Omental fat pad (tissue), 4 donors: Measurements from ENCODE around the gene CASP6. TPM values are rescaled to one million over a fixed set of nuclear protein-coding genes. Genes with fewer than 3 reads are reported as not detected.

Source experiments
- ATAC-seq: fragments of 150-250 bp; one replicate; pipeline ENCODE4 v1.9.1; 2016; ENCODE audit warnings: mild to moderate bottlenecking, moderate library complexity; ENCODE audit not compliant: low FRiP score
- DNase-seq: peaks from one replicate; pipeline ENCODE4 v3.0.0-alpha.2; 2019; ENCODE audit warnings: low spot score
- small RNA-seq: library from RNA; depleted of rRNA; stranded (forward); fragments of <200 nt; gene quantifications from one replicate; pipeline ENCODE3, GENCODE V24; 2016
- total RNA-seq, 4 donors: library from RNA; depleted of rRNA; stranded (reverse); fragments of >200 nt; gene quantifications; one replicate each; pipeline ENCODE4 v1.1.0, GENCODE V29; 2016
- TF ChIP-seq, protein P1 (sequence below), 3 donors: fragments of 450-650 bp; IDR thresholded peaks; one replicate each; pipeline ENCODE4 v1.5.1; 2016 to 2017; ENCODE audit warnings: antibody characterized with exemption in 3 of 3, mild to moderate bottlenecking in 3 of 3, moderate library complexity in 2 of 3

The CASP6 gene
- total RNA-seq, 4 donors from 2014 or later: 9.4 to 24.8 (median 15.7) TPM

DNA sequence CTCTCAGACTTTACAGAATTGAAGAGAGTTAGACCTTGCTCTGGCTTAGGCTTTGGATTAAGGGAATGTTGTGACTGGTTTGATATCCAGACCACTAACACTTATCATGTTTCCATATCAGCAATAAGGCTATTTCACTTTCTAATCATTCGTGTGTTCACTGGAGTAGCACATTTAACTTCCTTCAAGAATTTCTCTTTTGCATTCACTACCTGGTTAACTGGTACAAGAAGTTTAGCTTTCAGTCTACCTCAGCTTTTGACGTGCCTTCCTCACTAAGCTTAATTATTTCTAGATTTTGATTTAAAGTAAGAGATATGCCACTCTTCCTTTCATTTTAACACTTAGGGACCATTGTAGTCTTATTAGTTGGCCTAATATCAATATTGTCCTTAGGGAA is 62.6 kb downstream of the CASP6 start:
- ATAC-seq: no peak
- DNase-seq: no peak
- TF ChIP-seq, protein P1, sequence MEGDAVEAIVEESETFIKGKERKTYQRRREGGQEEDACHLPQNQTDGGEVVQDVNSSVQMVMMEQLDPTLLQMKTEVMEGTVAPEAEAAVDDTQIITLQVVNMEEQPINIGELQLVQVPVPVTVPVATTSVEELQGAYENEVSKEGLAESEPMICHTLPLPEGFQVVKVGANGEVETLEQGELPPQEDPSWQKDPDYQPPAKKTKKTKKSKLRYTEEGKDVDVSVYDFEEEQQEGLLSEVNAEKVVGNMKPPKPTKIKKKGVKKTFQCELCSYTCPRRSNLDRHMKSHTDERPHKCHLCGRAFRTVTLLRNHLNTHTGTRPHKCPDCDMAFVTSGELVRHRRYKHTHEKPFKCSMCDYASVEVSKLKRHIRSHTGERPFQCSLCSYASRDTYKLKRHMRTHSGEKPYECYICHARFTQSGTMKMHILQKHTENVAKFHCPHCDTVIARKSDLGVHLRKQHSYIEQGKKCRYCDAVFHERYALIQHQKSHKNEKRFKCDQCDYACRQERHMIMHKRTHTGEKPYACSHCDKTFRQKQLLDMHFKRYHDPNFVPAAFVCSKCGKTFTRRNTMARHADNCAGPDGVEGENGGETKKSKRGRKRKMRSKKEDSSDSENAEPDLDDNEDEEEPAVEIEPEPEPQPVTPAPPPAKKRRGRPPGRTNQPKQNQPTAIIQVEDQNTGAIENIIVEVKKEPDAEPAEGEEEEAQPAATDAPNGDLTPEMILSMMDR (IDR thresholded peaks at IDR 0.05): no peak

Small RNA genes within 50 kb of the gene (small RNA-seq; reads per million reads assigned to genes)
- gene HIGD1AP14: not detected

Other genes with a start within 250 kb of the CASP6 start
- 10 to 100 TPM; 20.3 to 48.6 (median 26.7) TPM for gene MCUB, start 143.2 kb downstream of the CASP6 start, total RNA-seq
- gene PLA2G12A, start 26.6 kb upstream of the CASP6 start, total RNA-seq: 10 to 100 TPM; 20.4 to 72.7 (median 22.6) TPM
- 100 to 1,000 TPM in 1 of 4 donors, 10 to 100 TPM in 3; 49.7 to 127 (median 55.1) TPM for gene CFI, start 98.6 kb upstream of the CASP6 start, total RNA-seq
- gene GAR1, start 112.3 kb upstream of the CASP6 start, total RNA-seq: 10 to 100 TPM in 1 of 4 donors, 1 to 10 TPM in 3; 3.2 to 14.3 (median 7.4) TPM
- gene RRH, start 124.5 kb upstream of the CASP6 start, total RNA-seq: 1 to 10 TPM in 1 of 4 donors, under 1 TPM in 3; 0.28 to 1.1 (median 0.34) TPM
- under 1 TPM; 0.19 to 0.37 (median 0.28) TPM for gene LRIT3, start 144.7 kb upstream of the CASP6 start, total RNA-seq
- gene EGF, start 209.4 kb upstream of the CASP6 start, total RNA-seq: under 1 TPM in 2 of 4 donors, not detected in 2; 0.09 to 0.12 TPM